Calu3 (cell line): Measurements from ENCODE around the gene APP. TPM values are rescaled to one million over a fixed set of nuclear protein-coding genes. Genes with fewer than 3 reads are reported as not detected.

Experiments used
- BruUV-seq: library from RNA; stranded (reverse); fragments of 400-500 nt; replicated peaks from 2 replicates; lab custom pipeline; 2021; lab: Mats Ljungman, UMichigan
- CTCF ChIA-PET: fragments of 300-600 bp; sonication (Branson Sonifier 250); formaldehyde crosslinking; loops from one replicate; lab custom pipeline; 2022; ENCODE audit warnings: antibody characterized with exemption; lab: Charles Lee
- DNase-seq: peaks from one replicate; pipeline ENCODE4 v3.0.0; 2022
- H3K27ac Mint-ChIP-seq: one replicate; pipeline ENCODE4 v1.8.0; 2022; ENCODE audit warnings: mixed read lengths; ENCODE audit not compliant: unreplicated experiment
- H3K27me3 Mint-ChIP-seq: one replicate; pipeline ENCODE4 v1.8.0; 2022; ENCODE audit warnings: mixed read lengths; ENCODE audit not compliant: unreplicated experiment
- H3K36me3 Mint-ChIP-seq: one replicate; pipeline ENCODE4 v1.8.0; 2022; ENCODE audit warnings: mild to moderate bottlenecking, moderate library complexity, mixed read lengths; ENCODE audit not compliant: insufficient read depth, unreplicated experiment
- H3K4me1 Mint-ChIP-seq: one replicate; pipeline ENCODE4 v1.8.0; 2022; ENCODE audit warnings: mild to moderate bottlenecking, low read depth, mixed read lengths; ENCODE audit not compliant: unreplicated experiment
- H3K4me3 Mint-ChIP-seq: one replicate; pipeline ENCODE4 v1.8.0; 2022; ENCODE audit warnings: mild to moderate bottlenecking, low read depth, moderate library complexity, mixed read lengths; ENCODE audit not compliant: unreplicated experiment
- H3K9me3 Mint-ChIP-seq: one replicate; pipeline ENCODE4 v1.8.0; 2022; ENCODE audit warnings: low read depth, mixed read lengths; ENCODE audit not compliant: unreplicated experiment
- CTCF ChIP-seq: fragments of 200-600 bp; IDR thresholded peaks from one replicate; pipeline ENCODE4 v1.8.0; 2022; ENCODE audit warnings: antibody characterized with exemption; ENCODE audit not compliant: unreplicated experiment
- intact Hi-C: fragments of 100-400 bp; cut with micrococcal nuclease; formaldehyde crosslinking; loops from one replicate; pipeline ENCODE4 v1.10.0; 2022; ENCODE audit not compliant: unreplicated experiment
- total RNA-seq: library from RNA; stranded (reverse); gene quantifications from 2 replicates; pipeline ENCODE4 v1.2.3, GENCODE V29; 2022

The APP gene
- total RNA-seq, 1 experiment from 2014 or later, result 566 TPM

GRCh38 chr21:25905126-25905525, 265.4 kb downstream of the APP start:
- no peaks in the 10 kb centered on the region for H3K4me1 Mint-ChIP-seq
- no peak overlapping the region for H3K4me3 Mint-ChIP-seq
- no TSS peak for BruUV-seq
- H3K27me3 Mint-ChIP-seq, result no peaks in the 10 kb centered on the region
- DNase-seq, result no peak
- intact Hi-C loops, result no loop called here
- H3K27ac Mint-ChIP-seq, result no peak overlapping the region
- CTCF ChIA-PET, result no interaction called here
- no peaks in the 10 kb centered on the region for H3K9me3 Mint-ChIP-seq
- peaks cover 15% of the 10 kb centered on the region for H3K36me3 Mint-ChIP-seq
- TF ChIP-seq CTCF, result no peak

- intact Hi-C loops, result no loop called here
- CTCF ChIA-PET, result no interaction called here
- peaks cover 14% of the 10 kb centered on the region for H3K36me3 Mint-ChIP-seq
- no peaks in the 10 kb centered on the region for H3K9me3 Mint-ChIP-seq
- H3K4me3 Mint-ChIP-seq, result no peak overlapping the region
- no peak overlapping the region for H3K27ac Mint-ChIP-seq
- no peak for DNase-seq
- no TSS peak for BruUV-seq
- H3K27me3 Mint-ChIP-seq, result no peaks in the 10 kb centered on the region
- H3K4me1 Mint-ChIP-seq, result no peaks in the 10 kb centered on the region
- no peak for TF ChIP-seq CTCF
Measured at GRCh38 chr21:25904044-25904695, 266.4 kb downstream of the APP start.

- intact Hi-C loops, result no loop called here
- CTCF ChIA-PET, result no interaction called here
- no peak for DNase-seq
- Mint-ChIP-seq H3K4me3 (no peak overlapping the region), H3K4me1 (no peaks in the 10 kb centered on the region), H3K27me3 (no peaks in the 10 kb centered on the region), H3K9me3 (no peaks in the 10 kb centered on the region), H3K36me3 (peaks cover 9% of the 10 kb centered on the region), H3K27ac (no peak overlapping the region)
- TF ChIP-seq CTCF, result no peak
- BruUV-seq, result no TSS peak
Measured at GRCh38 chr21:25903607-25904006, 267.0 kb downstream of the APP start.

- DNase-seq, result no peak
- CTCF ChIA-PET, result interaction anchor here (0.7 kb wide), 1 partner anchor 110 kb away, joined by 3 read pairs; no protein-coding TSS in a partner anchor
- Mint-ChIP-seq H3K27me3 (no peaks in the 10 kb centered on the region), H3K4me1 (no peaks in the 10 kb centered on the region), H3K4me3 (no peak overlapping the region), H3K27ac (no peak overlapping the region), H3K36me3 (peaks cover 14% of the 10 kb centered on the region), H3K9me3 (no peaks in the 10 kb centered on the region)
- no peak for TF ChIP-seq CTCF
- no TSS peak for BruUV-seq
- intact Hi-C loops, result no loop called here
Measured at GRCh38 chr21:25901330-25901979, 269.1 kb downstream of the APP start.
